Astrocyte (in vitro differentiated cells and primary cell): Measurements from ENCODE around the gene PSEN2. TPM values are rescaled to one million over a fixed set of nuclear protein-coding genes. Genes with fewer than 3 reads are reported as not detected.
"Not testable (repeated sequence)": the region's sequence is repeated elsewhere in the genome, so short reads cannot be mapped to it uniquely, and the experiment has no call there.

Experiments
- DNase-seq: peaks from one replicate; pipeline ENCODE4 v3.0.0-alpha.2; 2010; ENCODE audit warnings: low read depth
- FAIRE-seq: peaks from 2 replicates; lab custom pipeline; 2011; peaks lifted over from hg19 to GRCh38; lab: Jason Lieb, UNC
- H2AFZ ChIP-seq: 2 replicates; pipeline ENCODE4 v1.6.0; 2012; ENCODE audit warnings: low read depth, low read length, inconsistent platforms
- H3K27ac ChIP-seq: 2 replicates; pipeline ENCODE4 v1.5.1; 2011; ENCODE audit warnings: low read depth, low read length, inconsistent platforms
- H3K27me3 ChIP-seq: 2 replicates; pipeline ENCODE4 v1.6.0; 2011; ENCODE audit warnings: low read length, inconsistent platforms; ENCODE audit not compliant: insufficient read depth
- H3K36me3 ChIP-seq: 2 replicates; pipeline ENCODE4 v1.5.1; 2011; ENCODE audit warnings: low read length, inconsistent platforms; ENCODE audit not compliant: insufficient read depth
- H3K4me1 ChIP-seq: 2 replicates; pipeline ENCODE4 v1.5.1; 2011; ENCODE audit warnings: low read length, inconsistent platforms; ENCODE audit not compliant: insufficient read depth
- H3K4me2 ChIP-seq: 2 replicates; pipeline ENCODE4 v1.6.0; 2012; ENCODE audit warnings: low read length, inconsistent platforms
- H3K4me3 ChIP-seq: 2 replicates; pipeline ENCODE4 v1.5.1; 2011; ENCODE audit warnings: low read depth, mild to moderate bottlenecking, low read length, inconsistent platforms; ENCODE audit not compliant: insufficient read depth
- H3K79me2 ChIP-seq: 2 replicates; pipeline ENCODE4 v1.6.0; 2012; ENCODE audit warnings: mild to moderate bottlenecking, low read length, inconsistent platforms; ENCODE audit not compliant: insufficient read depth
- H3K9ac ChIP-seq: 2 replicates; pipeline ENCODE4 v1.6.0; 2012; ENCODE audit warnings: mild to moderate bottlenecking, low read length, inconsistent platforms
- H3K9me3 ChIP-seq: 2 replicates; pipeline ENCODE4 v1.5.1; 2012; ENCODE audit warnings: low read depth, mild to moderate bottlenecking, low read length, inconsistent platforms; ENCODE audit not compliant: insufficient read depth
- H4K20me1 ChIP-seq: 2 replicates; pipeline ENCODE4 v1.6.0; 2012; ENCODE audit warnings: low read length, inconsistent platforms; ENCODE audit not compliant: insufficient read depth
- H3K27ac Mint-ChIP-seq: one replicate; pipeline ENCODE4 v1.8.0; 2021; ENCODE audit warnings: mild to moderate bottlenecking, mixed read lengths; ENCODE audit not compliant: unreplicated experiment
- H3K27me3 Mint-ChIP-seq: one replicate; pipeline ENCODE4 v1.8.0; 2021; ENCODE audit warnings: low read depth, mixed read lengths; ENCODE audit not compliant: unreplicated experiment
- H3K36me3 Mint-ChIP-seq: one replicate; pipeline ENCODE4 v1.8.0; 2021; ENCODE audit warnings: low read depth, mixed read lengths; ENCODE audit not compliant: unreplicated experiment
- H3K4me1 Mint-ChIP-seq: one replicate; pipeline ENCODE4 v1.8.0; 2021; ENCODE audit warnings: low read depth, mixed read lengths; ENCODE audit not compliant: unreplicated experiment
- H3K4me3 Mint-ChIP-seq: one replicate; pipeline ENCODE4 v1.8.0; 2021; ENCODE audit warnings: mild to moderate bottlenecking, moderate library complexity, mixed read lengths; ENCODE audit not compliant: unreplicated experiment
- H3K9me3 Mint-ChIP-seq: one replicate; pipeline ENCODE4 v1.8.0; 2021; ENCODE audit warnings: mild to moderate bottlenecking, mixed read lengths; ENCODE audit not compliant: unreplicated experiment
- CTCF ChIP-seq: IDR thresholded peaks from 2 replicates; pipeline ENCODE4 v1.5.1; 2011; ENCODE audit warnings: low read depth, mild to moderate bottlenecking, inconsistent platforms, low read length, moderate library complexity; ENCODE audit not compliant: insufficient read depth
- EZH2 ChIP-seq: IDR thresholded peaks from 2 replicates; pipeline ENCODE4 v1.6.1; 2012; ENCODE audit warnings: mild to moderate bottlenecking, low read length, inconsistent platforms; ENCODE audit not compliant: insufficient read depth
- total RNA-seq: library from RNA; stranded (reverse); gene quantifications from 2 replicates; pipeline ENCODE4 v1.2.1, GENCODE V29; 2021

The PSEN2 gene
- total RNA-seq, 1 donor from 2014 or later, result 12.4 TPM

GRCh38 chr1:226832613-226833012, 37.8 kb upstream of the PSEN2 start:
- H3K4me3 Mint-ChIP-seq, result no peak overlapping the region
- peaks cover 6% of the 10 kb centered on the region for H3K27me3 Mint-ChIP-seq
- Histone ChIP-seq H3K4me3 (no peak overlapping the region), H3K4me2 (no peak overlapping the region), H2AFZ (no peak overlapping the region), H3K9me3 (no peaks in the 10 kb centered on the region), H3K79me2 (no peaks in the 10 kb centered on the region), H3K27ac (no peak overlapping the region), H3K4me1 (peaks cover 3% of the 10 kb centered on the region), H4K20me1 (no peaks in the 10 kb centered on the region), H3K36me3 (no peaks in the 10 kb centered on the region), H3K9ac (no peak overlapping the region), H3K27me3 (peaks cover 4% of the 10 kb centered on the region)
- peaks cover 2% of the 10 kb centered on the region for H3K4me1 Mint-ChIP-seq
- no peaks in the 10 kb centered on the region for H3K36me3 Mint-ChIP-seq
- no peak overlapping the region for H3K27ac Mint-ChIP-seq
- DNase-seq, result no peak
- no peak for FAIRE-seq
- TF ChIP-seq CTCF, result no peak
- TF ChIP-seq EZH2, result no peak
- peaks cover 10% of the 10 kb centered on the region for H3K9me3 Mint-ChIP-seq

- not testable (repeated sequence) for H3K27me3 Mint-ChIP-seq, H3K9ac ChIP-seq, H3K4me1 ChIP-seq, H3K27me3 ChIP-seq, H4K20me1 ChIP-seq, DNase-seq, H3K4me1 Mint-ChIP-seq, H3K9me3 ChIP-seq, FAIRE-seq, H3K27ac ChIP-seq, H3K4me3 Mint-ChIP-seq, H3K27ac Mint-ChIP-seq, H3K4me2 ChIP-seq, H3K9me3 Mint-ChIP-seq, H3K36me3 ChIP-seq, H3K79me2 ChIP-seq, H3K36me3 Mint-ChIP-seq, H2AFZ ChIP-seq, H3K4me3 ChIP-seq
Measured at GRCh38 chr1:226834179-226834578, 36.2 kb upstream of the PSEN2 start.

GRCh38 chr1:226835396-226835795, 35.0 kb upstream of the PSEN2 start:
- not testable (repeated sequence) for H2AFZ ChIP-seq, H3K4me1 ChIP-seq, H3K36me3 ChIP-seq, H3K4me2 ChIP-seq, H3K4me3 ChIP-seq, FAIRE-seq, H3K4me3 Mint-ChIP-seq, H3K9ac ChIP-seq, H3K27ac ChIP-seq, H3K27me3 ChIP-seq, H4K20me1 ChIP-seq, H3K27me3 Mint-ChIP-seq, H3K9me3 ChIP-seq, DNase-seq, H3K4me1 Mint-ChIP-seq, H3K79me2 ChIP-seq, H3K36me3 Mint-ChIP-seq, H3K9me3 Mint-ChIP-seq, H3K27ac Mint-ChIP-seq

- not testable (repeated sequence) for H3K79me2 ChIP-seq, H3K4me3 ChIP-seq, H3K9me3 Mint-ChIP-seq, H2AFZ ChIP-seq, H3K27me3 Mint-ChIP-seq, H3K4me1 ChIP-seq, H3K9ac ChIP-seq, H3K27ac Mint-ChIP-seq, FAIRE-seq, H3K9me3 ChIP-seq, DNase-seq, H3K4me3 Mint-ChIP-seq, H3K4me1 Mint-ChIP-seq, H3K36me3 ChIP-seq, H3K27me3 ChIP-seq, H3K4me2 ChIP-seq, H4K20me1 ChIP-seq, H3K27ac ChIP-seq, H3K36me3 Mint-ChIP-seq
Measured at GRCh38 chr1:226837966-226838365, 32.5 kb upstream of the PSEN2 start.
